Small intestine (tissue), 7 donors: ENCODE data around the gene COL9A1. TPM values are rescaled to one million over a fixed set of nuclear protein-coding genes. Genes with fewer than 3 reads are reported as not detected.

Source experiments
- DNase-seq, 2 donors: peaks; one replicate each; pipeline versions ENCODE4 v3.0.0 to v3.0.0-alpha.2; 2013
- FAIRE-seq: peaks from 2 replicates; lab custom pipeline; 2012; peaks lifted over from hg19 to GRCh38; lab: Jason Lieb, UNC
- H3K27ac ChIP-seq, 3 donors: one replicate each; pipeline ENCODE4 v1.5.1; 2013; ENCODE audit warnings: low read length in 2 of 3, mild to moderate bottlenecking in 2 of 3, control low read depth in 1 of 3, inconsistent platforms in 1 of 3, low read depth in 1 of 3, moderate library complexity in 1 of 3
- H3K27me3 ChIP-seq, 3 donors: one replicate each; pipeline ENCODE4 v1.6.1; 2013; ENCODE audit warnings: low read length in 3 of 3, inconsistent platforms in 1 of 3; ENCODE audit not compliant: control insufficient read depth in 3 of 3, insufficient read depth in 3 of 3
- H3K36me3 ChIP-seq, 3 donors: one replicate each; pipeline ENCODE4 v1.6.1; 2013; ENCODE audit warnings: low read length in 3 of 3, inconsistent platforms in 1 of 3, low read depth in 1 of 3, mild to moderate bottlenecking in 1 of 3, moderate library complexity in 1 of 3; ENCODE audit not compliant: control insufficient read depth in 3 of 3, insufficient read depth in 2 of 3
- H3K4me1 ChIP-seq, 3 donors: one replicate each; pipeline ENCODE4 v1.6.1; 2013; ENCODE audit warnings: low read length in 2 of 3, inconsistent platforms in 1 of 3, low read depth in 1 of 3, mild to moderate bottlenecking in 1 of 3, moderate library complexity in 1 of 3; ENCODE audit not compliant: control insufficient read depth in 3 of 3, insufficient read depth in 2 of 3
- H3K4me3 ChIP-seq, 3 donors: one replicate each; pipeline ENCODE4 v1.5.1; 2013; ENCODE audit warnings: low read length in 3 of 3, control low read depth in 1 of 3, inconsistent platforms in 1 of 3, low read depth in 1 of 3, mild to moderate bottlenecking in 1 of 3, moderate library complexity in 1 of 3
- H3K9me3 ChIP-seq, 2 donors: one replicate each; pipeline ENCODE4 v1.6.1; 2013; ENCODE audit warnings: low read depth in 1 of 2, low read length in 1 of 2; ENCODE audit not compliant: control insufficient read depth in 2 of 2, insufficient read depth in 1 of 2
- WGBS, 3 donors: extraction: QIAGEN DNeasy Blood & Tissue Kit; methylation state at CpG; one replicate each; pipeline ENCODE4 v1.1.7; 2013; 5-methylcytosine and 5-hydroxymethylcytosine counted together
- polyA plus RNA-seq, 4 donors: library from polyadenylated mRNA; stranded (reverse) in 3 of 4; unstranded in 1 of 4; fragments of 200-250 nt in 3 of 4; fragments of 120-200 nt in 1 of 4; gene quantifications; one replicate each; pipeline versions ENCODE4 v1.2.1 to v1.2.3, GENCODE V29; 2013
- donor health status: healthy with polysubstance abuse.
- donor health status: control.
- donor health status: control.
- donor health status: Bipolar disorder and iron deficiency.
- donor health status: healthy.

The COL9A1 gene
- polyA plus RNA-seq, 4 donors, result 0.34 to 3.6 TPM; not detected in 2

DNA sequence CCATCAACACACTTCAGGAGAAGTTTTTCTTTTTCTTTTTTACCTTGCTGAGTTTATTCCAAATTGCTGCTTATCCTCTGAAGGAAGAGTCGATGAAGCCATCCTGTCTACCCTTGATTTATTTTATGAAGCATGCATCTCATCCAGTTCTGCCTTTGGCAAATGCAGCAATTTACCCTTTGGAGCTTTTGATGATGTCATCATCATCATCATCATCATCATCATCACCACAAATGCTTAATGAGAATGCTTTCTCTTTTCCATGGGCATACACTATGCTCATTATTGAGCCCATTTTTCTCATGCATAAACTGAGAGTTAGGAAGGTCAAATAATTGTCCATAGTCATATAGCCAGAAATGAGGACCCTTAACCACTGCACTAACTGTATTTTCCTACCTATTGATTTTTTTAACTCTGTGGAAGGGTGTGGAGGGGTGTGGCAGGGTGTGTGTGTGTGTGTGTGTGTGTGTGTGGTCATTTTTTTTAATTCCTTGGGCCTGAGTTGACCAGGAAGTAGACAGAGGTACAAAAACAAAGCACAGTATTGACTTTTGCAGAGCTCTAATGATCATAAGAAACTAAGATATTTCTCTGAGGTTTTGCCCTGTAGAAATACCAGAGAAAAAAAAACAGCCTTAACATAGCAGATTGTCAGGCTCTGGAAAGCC lies 82.8 kb downstream of the COL9A1 start:
- WGBS, 3 donors, result 62 to 79% (median 69%) methylated on average over 1 of the region's 1 CpG
- Histone ChIP-seq H3K36me3 (no peaks in the 10 kb centered on the region), H3K4me1 (peaks cover 0 to 12% (median 0%) of the 10 kb centered on the region in 3 donors), H3K27ac (no peak overlapping the region), H3K27me3 (peaks cover 0 to 5% (median 0%) of the 10 kb centered on the region in 3 donors), H3K9me3 (no peaks in the 10 kb centered on the region), H3K4me3 (no peak overlapping the region)
- DNase-seq, result no peak
- FAIRE-seq, result no peak

DNA sequence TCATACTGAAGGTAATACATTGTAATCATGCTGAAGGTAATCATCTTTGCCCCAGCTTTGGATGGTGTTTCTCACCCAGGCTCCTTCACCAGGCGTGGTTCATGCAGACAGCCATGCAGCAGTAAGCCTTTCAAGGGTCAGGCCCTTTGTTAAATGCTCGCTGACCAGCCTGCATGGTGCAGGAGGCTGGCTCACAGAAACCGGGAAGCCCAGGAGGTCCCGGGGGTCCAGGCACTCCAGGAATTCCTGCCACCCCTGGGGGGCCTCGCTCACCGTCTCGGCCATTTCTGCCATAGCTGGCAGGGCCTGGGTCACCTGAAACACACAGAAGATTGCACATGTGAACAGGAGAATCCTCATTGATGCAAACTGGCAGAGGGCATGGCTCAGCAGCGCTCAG lies 86.1 kb downstream of the COL9A1 start:
- H3K27ac ChIP-seq, result no peak overlapping the region
- 55 to 71% (median 68%) methylated on average over 8 of the region's 8 CpGs for WGBS, 3 donors
- FAIRE-seq (no peak), DNase-seq (no peak)
- peaks cover 0 to 11% (median 0%) of the 10 kb centered on the region in 3 donors for H3K4me1 ChIP-seq
- no peak overlapping the region for H3K4me3 ChIP-seq
- no peaks in the 10 kb centered on the region for H3K36me3 ChIP-seq
- no peaks in the 10 kb centered on the region for H3K9me3 ChIP-seq
- peaks cover 0 to 13% (median 0%) of the 10 kb centered on the region in 3 donors for H3K27me3 ChIP-seq

- no peak for DNase-seq
- 87 to 89% (median 88%) methylated on average over 4 of the region's 4 CpGs for WGBS, 3 donors
- no peak overlapping the region for H3K4me3 ChIP-seq
- H3K4me1 ChIP-seq, result peaks cover 0 to 4% (median 0%) of the 10 kb centered on the region in 3 donors
- no peak overlapping the region for H3K27ac ChIP-seq
- H3K9me3 ChIP-seq, result no peaks in the 10 kb centered on the region
- H3K36me3 ChIP-seq, result no peaks in the 10 kb centered on the region
- FAIRE-seq, result no peak
- H3K27me3 ChIP-seq, result peaks cover 0 to 13% (median 0%) of the 10 kb centered on the region in 3 donors
These were observed 87.3 kb downstream of the COL9A1 start for GRCh38 chr6:70215460-70216108.

DNA sequence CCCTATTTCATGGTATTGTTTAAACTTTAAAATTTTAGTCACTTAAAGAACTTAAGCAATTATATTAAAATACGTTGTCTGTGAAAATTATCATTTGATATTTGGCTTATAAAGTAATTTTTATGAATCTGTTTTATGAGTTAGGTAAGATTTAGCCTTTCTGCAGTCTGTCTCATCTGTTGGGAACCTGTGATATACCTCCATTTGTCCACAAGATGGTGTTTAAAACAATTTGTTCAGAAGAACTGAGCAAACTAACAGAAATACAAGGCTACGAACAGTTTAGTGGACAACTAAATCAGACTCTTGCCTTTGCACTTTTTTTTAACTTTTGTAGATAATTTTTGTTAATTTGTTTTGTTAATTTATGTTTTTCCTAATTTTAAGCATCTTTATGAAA lies 92.4 kb downstream of the COL9A1 start:
- no peaks in the 10 kb centered on the region for H3K36me3 ChIP-seq
- H3K9me3 ChIP-seq, result no peaks in the 10 kb centered on the region
- WGBS, 3 donors, result 48 to 60% (median 58%) methylated on average over 2 of the region's 2 CpGs
- H3K27ac ChIP-seq, result no peak overlapping the region
- no peak overlapping the region for H3K4me3 ChIP-seq
- H3K27me3 ChIP-seq, result peaks cover 0 to 21% (median 2%) of the 10 kb centered on the region in 3 donors
- no peak for DNase-seq
- FAIRE-seq, result no peak
- peaks cover 0 to under 1% (median 0%) of the 10 kb centered on the region in 3 donors for H3K4me1 ChIP-seq

DNA sequence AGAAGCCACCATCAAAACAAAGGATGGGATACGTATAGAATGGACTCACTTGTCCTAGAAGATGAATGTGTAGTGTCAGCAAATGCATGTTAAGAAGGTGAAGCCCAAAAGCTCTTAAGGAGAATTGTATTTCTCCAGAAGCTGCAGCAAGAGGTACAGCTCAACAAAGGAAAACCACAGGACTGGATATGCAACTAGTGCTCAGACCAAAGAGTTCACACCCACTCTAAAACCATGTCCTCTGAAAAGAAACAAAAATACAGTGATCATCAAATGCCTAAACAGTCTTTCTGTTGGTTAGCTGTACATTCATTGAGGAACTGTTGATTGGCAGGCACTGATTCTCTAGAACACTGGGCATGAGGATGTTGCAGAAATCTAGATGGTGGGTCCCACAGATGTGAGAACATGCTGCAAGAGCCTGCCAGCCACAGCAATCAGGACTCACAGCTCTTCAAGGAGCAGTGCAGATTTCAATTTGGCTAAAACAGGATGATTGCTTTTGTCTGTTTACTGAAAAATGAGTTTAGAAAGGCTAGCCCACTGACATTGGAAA lies 94.6 kb downstream of the COL9A1 start:
- Histone ChIP-seq H3K4me3 (no peak overlapping the region), H3K4me1 (peaks cover 0 to 3% (median 0%) of the 10 kb centered on the region in 3 donors), H3K27ac (no peak overlapping the region), H3K27me3 (peaks cover 0 to 17% (median 2%) of the 10 kb centered on the region in 3 donors), H3K36me3 (no peaks in the 10 kb centered on the region), H3K9me3 (no peaks in the 10 kb centered on the region)
- no peak for FAIRE-seq
- 75 to 88% (median 80%) methylated on average over 1 of the region's 1 CpG for WGBS, 3 donors
- no peak for DNase-seq

GRCh38 chr6:70198785-70199184 lies 104.1 kb downstream of the COL9A1 start:
- Histone ChIP-seq H3K4me1 (no peaks in the 10 kb centered on the region), H3K9me3 (no peaks in the 10 kb centered on the region), H3K4me3 (no peak overlapping the region), H3K27ac (no peak overlapping the region), H3K36me3 (no peaks in the 10 kb centered on the region), H3K27me3 (peaks cover 0 to 19% (median 0%) of the 10 kb centered on the region in 3 donors)
- 69 to 75% (median 72%) methylated on average over 2 of the region's 2 CpGs for WGBS, 3 donors
- FAIRE-seq (no peak), DNase-seq (no peak)

DNA sequence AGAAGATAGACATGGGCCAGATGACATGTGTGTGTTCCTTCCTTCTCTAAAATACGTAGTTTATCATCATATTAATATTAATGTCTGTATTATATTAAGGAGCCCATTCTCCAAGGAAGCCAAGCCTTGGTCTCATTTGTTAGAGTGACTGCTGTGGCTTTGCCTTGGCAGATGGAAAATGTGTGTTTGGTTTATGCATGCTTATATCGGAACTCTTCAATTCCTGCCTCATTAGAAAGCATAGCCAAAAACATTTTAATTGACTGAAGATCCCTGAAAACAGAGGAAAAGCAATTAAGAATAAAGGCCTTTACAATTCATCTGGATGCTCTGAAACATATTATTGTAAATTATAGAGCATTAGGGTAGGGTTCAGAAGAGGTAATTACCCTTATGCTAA lies 106.4 kb downstream of the COL9A1 start:
- no peaks in the 10 kb centered on the region for H3K36me3 ChIP-seq
- no peaks in the 10 kb centered on the region for H3K4me1 ChIP-seq
- H3K27me3 ChIP-seq, result peaks cover 0 to 19% (median 0%) of the 10 kb centered on the region in 3 donors
- no peak overlapping the region for H3K27ac ChIP-seq
- H3K9me3 ChIP-seq, result no peaks in the 10 kb centered on the region
- DNase-seq (no peak), FAIRE-seq (no peak)
- 65 to 93% (median 79%) methylated on average over 2 of the region's 2 CpGs for WGBS, 3 donors
- H3K4me3 ChIP-seq, result no peak overlapping the region

- no peak overlapping the region for H3K4me3 ChIP-seq
- H3K27me3 ChIP-seq, result peaks cover 0 to 15% (median 0%) of the 10 kb centered on the region in 3 donors
- FAIRE-seq, result no peak
- no peaks in the 10 kb centered on the region for H3K9me3 ChIP-seq
- DNase-seq, result no peak
- no peaks in the 10 kb centered on the region for H3K4me1 ChIP-seq
- H3K27ac ChIP-seq, result no peak overlapping the region
- no peaks in the 10 kb centered on the region for H3K36me3 ChIP-seq
These were observed 108.5 kb downstream of the COL9A1 start for GRCh38 chr6:70194421-70194820.
